DND-41 (cell line): Measurements from ENCODE around the gene HAAO.

Experiments
- ATAC-seq: fragments of 200-7000 bp; cut with Tn5 transposase; 3 replicates; pipeline ENCODE4 v1.9.1; 2021; ENCODE audit warnings: low read depth; ENCODE audit not compliant: insufficient read depth
- DNase-seq: peaks from one replicate; pipeline ENCODE4 v3.0.0-alpha.2; 2020
- H2AFZ ChIP-seq: 2 replicates; pipeline ENCODE4 v1.6.0; 2012; ENCODE audit warnings: low read depth, low read length
- H3K27ac ChIP-seq: 2 replicates; pipeline ENCODE4 v1.5.1; 2012; ENCODE audit warnings: low read length, inconsistent platforms
- H3K27me3 ChIP-seq: fragments of 200-600 bp; sonication (generic); 2 replicates; pipeline ENCODE4 v1.6.0; 2012; ENCODE audit warnings: low read length, mild to moderate bottlenecking, inconsistent platforms; ENCODE audit not compliant: insufficient read depth, poor library complexity
- H3K36me3 ChIP-seq: 2 replicates; pipeline ENCODE4 v1.5.1; 2012; ENCODE audit warnings: low read length, inconsistent platforms; ENCODE audit not compliant: insufficient read depth
- H3K4me1 ChIP-seq: 2 replicates; pipeline ENCODE4 v1.5.1; 2012; ENCODE audit warnings: mild to moderate bottlenecking, low read length; ENCODE audit not compliant: insufficient read depth
- H3K4me2 ChIP-seq: 2 replicates; pipeline ENCODE4 v1.6.0; 2012; ENCODE audit warnings: mild to moderate bottlenecking, moderate library complexity, low read length, inconsistent platforms; ENCODE audit not compliant: insufficient read depth
- H3K4me3 ChIP-seq, 2 experiments: fragments of 200-600 bp in 1 of 2; shearing (Covaris generic) in 1 of 2; 2 replicates each; pipeline ENCODE4 v1.5.1; 2012 to 2016; ENCODE audit warnings: inconsistent platforms in 2 of 2, low read length in 2 of 2, mild to moderate bottlenecking in 2 of 2, low read depth in 1 of 2, moderate library complexity in 1 of 2
- H3K79me2 ChIP-seq: 2 replicates; pipeline ENCODE4 v1.6.0; 2012; ENCODE audit warnings: low read length, inconsistent platforms; ENCODE audit not compliant: insufficient read depth
- H3K9ac ChIP-seq: 2 replicates; pipeline ENCODE4 v1.6.0; 2012; ENCODE audit warnings: low read depth, mild to moderate bottlenecking, inconsistent platforms, low read length, moderate library complexity
- H3K9me3 ChIP-seq: 2 replicates; pipeline ENCODE4 v1.5.1; 2012; ENCODE audit warnings: low read length, moderate library complexity, mild to moderate bottlenecking, inconsistent platforms; ENCODE audit not compliant: insufficient read depth, severe bottlenecking
- H4K20me1 ChIP-seq: 2 replicates; pipeline ENCODE4 v1.6.0; 2012; ENCODE audit warnings: low read length; ENCODE audit not compliant: insufficient read depth
- EZH2 ChIP-seq: IDR thresholded peaks from 3 replicates; pipeline ENCODE4 v1.6.1; 2012; ENCODE audit warnings: borderline replicate concordance, low read depth, mild to moderate bottlenecking, moderate library complexity, low read length, inconsistent platforms; ENCODE audit not compliant: severe bottlenecking
- TF ChIP-seq, protein P1 (sequence below): IDR thresholded peaks from 2 replicates; pipeline ENCODE4 v1.5.1; 2012; ENCODE audit warnings: borderline replicate concordance, low read length, moderate library complexity, mild to moderate bottlenecking; ENCODE audit not compliant: poor library complexity, severe bottlenecking; ENCODE audit errors: extremely low read depth

Gene HAAO

DNA sequence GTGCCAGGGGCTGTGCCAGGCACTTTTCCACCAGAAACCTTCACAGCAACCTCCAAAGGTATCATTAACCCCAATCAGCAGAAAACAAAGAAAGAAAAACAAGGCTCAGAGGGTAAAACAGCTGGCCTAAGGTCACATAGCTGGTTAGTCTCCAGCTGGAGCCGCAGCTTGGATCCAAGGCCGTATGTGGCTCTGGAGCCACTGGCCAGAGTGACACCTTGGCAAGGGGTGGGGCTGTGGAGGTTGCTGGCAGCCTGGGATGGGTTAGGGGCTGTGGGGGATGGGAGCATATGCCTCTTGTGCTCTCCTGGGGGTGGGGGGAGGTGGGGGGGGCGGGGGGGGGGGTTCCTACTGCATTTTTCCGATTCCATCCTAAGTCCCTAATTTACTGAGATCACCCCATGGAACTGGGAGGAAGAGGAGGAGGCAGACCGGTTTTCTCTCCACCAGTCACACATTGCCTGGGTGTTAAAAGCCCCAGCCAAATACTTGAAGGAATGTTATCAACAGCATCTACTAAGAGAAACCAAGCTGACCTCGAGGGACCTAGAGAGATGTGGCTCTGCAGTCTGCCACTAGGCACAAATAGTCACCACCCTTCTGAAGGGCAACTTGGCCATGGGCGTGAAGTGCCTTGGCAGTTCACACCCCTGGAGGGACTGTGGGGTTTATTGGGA lies 8.0 kb downstream of the HAAO start:
- TF ChIP-seq, protein P1, sequence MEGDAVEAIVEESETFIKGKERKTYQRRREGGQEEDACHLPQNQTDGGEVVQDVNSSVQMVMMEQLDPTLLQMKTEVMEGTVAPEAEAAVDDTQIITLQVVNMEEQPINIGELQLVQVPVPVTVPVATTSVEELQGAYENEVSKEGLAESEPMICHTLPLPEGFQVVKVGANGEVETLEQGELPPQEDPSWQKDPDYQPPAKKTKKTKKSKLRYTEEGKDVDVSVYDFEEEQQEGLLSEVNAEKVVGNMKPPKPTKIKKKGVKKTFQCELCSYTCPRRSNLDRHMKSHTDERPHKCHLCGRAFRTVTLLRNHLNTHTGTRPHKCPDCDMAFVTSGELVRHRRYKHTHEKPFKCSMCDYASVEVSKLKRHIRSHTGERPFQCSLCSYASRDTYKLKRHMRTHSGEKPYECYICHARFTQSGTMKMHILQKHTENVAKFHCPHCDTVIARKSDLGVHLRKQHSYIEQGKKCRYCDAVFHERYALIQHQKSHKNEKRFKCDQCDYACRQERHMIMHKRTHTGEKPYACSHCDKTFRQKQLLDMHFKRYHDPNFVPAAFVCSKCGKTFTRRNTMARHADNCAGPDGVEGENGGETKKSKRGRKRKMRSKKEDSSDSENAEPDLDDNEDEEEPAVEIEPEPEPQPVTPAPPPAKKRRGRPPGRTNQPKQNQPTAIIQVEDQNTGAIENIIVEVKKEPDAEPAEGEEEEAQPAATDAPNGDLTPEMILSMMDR = no peak
- TF ChIP-seq EZH2 = no peak
- Histone ChIP-seq H3K27me3 (no peaks in the 10 kb centered on the region), H3K4me3 (no peak overlapping the region), H3K36me3 (no peaks in the 10 kb centered on the region), H3K9me3 (peaks cover 3% of the 10 kb centered on the region), H3K4me2 (no peak overlapping the region), H2AFZ (no peak overlapping the region), H3K4me1 (no peaks in the 10 kb centered on the region), H3K9ac (no peak overlapping the region), H3K79me2 (no peaks in the 10 kb centered on the region), H4K20me1 (no peaks in the 10 kb centered on the region), H3K27ac (no peak overlapping the region)
- ATAC-seq (no peak), DNase-seq (no peak)

DNA sequence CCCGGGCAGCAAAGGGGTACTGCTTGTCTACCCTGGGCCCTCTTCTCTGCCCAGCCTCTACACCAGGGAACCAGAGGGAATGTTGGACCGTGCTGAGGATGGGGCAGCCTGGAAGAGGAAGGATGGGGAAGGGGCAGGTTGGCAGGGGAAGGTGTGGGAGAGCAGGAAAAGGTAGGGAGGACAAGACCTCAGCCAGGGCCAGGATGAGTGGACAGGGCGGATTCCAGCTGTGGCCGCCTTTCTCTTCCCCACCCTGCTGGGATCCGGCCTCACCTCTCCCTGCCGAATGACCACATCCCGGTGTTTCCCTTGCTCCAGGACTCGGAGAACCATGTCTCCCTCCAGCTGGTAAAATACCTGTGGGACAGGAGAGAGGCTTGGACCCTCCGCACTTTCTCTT lies 8.9 kb downstream of the HAAO start:
- ATAC-seq = no peak
- Histone ChIP-seq H3K9me3 (peaks cover 5% of the 10 kb centered on the region), H3K4me1 (no peaks in the 10 kb centered on the region), H3K4me2 (no peak overlapping the region), H3K27ac (no peak overlapping the region), H3K27me3 (no peaks in the 10 kb centered on the region), H3K79me2 (no peaks in the 10 kb centered on the region), H3K36me3 (no peaks in the 10 kb centered on the region), H4K20me1 (no peaks in the 10 kb centered on the region), H3K9ac (no peak overlapping the region), H3K4me3 (no peak overlapping the region), H2AFZ (no peak overlapping the region)
- no peak for DNase-seq
- TF ChIP-seq, protein P1 = no peak
- no peak for TF ChIP-seq EZH2

DNA sequence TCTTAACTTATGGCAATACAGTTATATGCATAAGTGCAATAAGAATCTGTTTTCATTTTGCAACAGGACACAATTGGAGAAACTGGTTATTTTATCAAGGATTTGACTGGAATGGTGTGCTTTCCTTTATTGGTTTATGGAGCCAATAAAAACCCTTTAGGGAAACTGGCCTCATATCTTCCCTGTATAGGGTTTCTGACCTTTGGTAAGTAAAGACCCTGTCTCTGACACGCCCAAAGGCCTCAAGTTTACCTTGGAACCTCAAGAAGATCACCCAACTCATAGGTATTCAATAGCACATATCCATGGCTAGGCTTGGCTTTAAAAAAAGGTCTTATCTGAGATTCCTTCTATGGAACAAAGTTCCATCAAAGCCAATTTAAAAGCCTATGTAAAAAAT lies 11.2 kb downstream of the HAAO start:
- H3K9me3 ChIP-seq = peaks cover 12% of the 10 kb centered on the region
- no peak overlapping the region for H2AFZ ChIP-seq
- no peak overlapping the region for H3K27ac ChIP-seq
- no peak overlapping the region for H3K4me2 ChIP-seq
- H3K4me1 ChIP-seq = no peaks in the 10 kb centered on the region
- DNase-seq (no peak), ATAC-seq (no peak)
- H3K27me3 ChIP-seq = no peaks in the 10 kb centered on the region
- no peaks in the 10 kb centered on the region for H3K36me3 ChIP-seq
- no peak for TF ChIP-seq EZH2
- TF ChIP-seq, protein P1 = no peak
- H3K79me2 ChIP-seq = no peaks in the 10 kb centered on the region
- no peak overlapping the region for H3K4me3 ChIP-seq
- no peaks in the 10 kb centered on the region for H4K20me1 ChIP-seq
- H3K9ac ChIP-seq = no peak overlapping the region
